ENCODE results near the gene ZNF516.

DNA sequence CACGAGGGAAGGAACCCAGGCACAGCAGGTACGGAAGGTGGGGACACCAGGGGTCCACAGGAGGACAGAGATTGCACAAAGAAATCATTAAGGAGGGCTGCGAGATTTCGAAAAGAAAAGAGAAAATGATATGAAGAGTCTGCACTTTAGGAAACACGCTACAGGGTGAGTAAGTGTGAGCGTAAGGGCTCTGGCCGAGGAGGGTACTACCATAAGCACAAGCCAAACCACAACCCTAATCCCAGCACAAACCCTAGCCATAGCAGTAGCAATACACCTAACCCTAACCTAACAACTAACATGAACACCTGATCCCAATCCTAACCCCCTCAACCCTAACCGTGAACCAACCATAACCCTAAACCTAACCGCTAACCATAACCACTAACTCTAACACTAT, 104.0 kb downstream of the ZNF516 start:
- TF ChIP-seq, protein P1, sequence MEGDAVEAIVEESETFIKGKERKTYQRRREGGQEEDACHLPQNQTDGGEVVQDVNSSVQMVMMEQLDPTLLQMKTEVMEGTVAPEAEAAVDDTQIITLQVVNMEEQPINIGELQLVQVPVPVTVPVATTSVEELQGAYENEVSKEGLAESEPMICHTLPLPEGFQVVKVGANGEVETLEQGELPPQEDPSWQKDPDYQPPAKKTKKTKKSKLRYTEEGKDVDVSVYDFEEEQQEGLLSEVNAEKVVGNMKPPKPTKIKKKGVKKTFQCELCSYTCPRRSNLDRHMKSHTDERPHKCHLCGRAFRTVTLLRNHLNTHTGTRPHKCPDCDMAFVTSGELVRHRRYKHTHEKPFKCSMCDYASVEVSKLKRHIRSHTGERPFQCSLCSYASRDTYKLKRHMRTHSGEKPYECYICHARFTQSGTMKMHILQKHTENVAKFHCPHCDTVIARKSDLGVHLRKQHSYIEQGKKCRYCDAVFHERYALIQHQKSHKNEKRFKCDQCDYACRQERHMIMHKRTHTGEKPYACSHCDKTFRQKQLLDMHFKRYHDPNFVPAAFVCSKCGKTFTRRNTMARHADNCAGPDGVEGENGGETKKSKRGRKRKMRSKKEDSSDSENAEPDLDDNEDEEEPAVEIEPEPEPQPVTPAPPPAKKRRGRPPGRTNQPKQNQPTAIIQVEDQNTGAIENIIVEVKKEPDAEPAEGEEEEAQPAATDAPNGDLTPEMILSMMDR (IDR thresholded peaks at IDR 0.05) = no peak
- no peak for TF ChIP-seq POLR2AphosphoS5 (IDR thresholded peaks at IDR 0.05)
- TF ChIP-seq POLR2A (IDR thresholded peaks at IDR 0.05) = no peak
